ENCODE data around the gene MFSD11.

- TF ChIP-seq CTCF (IDR thresholded peaks at IDR 0.05) (no peak), POLR2A (IDR thresholded peaks at IDR 0.05) (no peak)
These were observed 35.1 kb downstream of the MFSD11 start for GRCh38 chr17:76772842-76773525.

Measured in thyroid gland (tissue), 4 donors.